DOHH2 (cell line): ENCODE results near the gene ACTA2.

ENCODE experiments used
- CTCF ChIP-seq: fragments of 200-600 bp; sonication (generic); IDR thresholded peaks from one replicate; pipeline ENCODE4 v1.5.1; 2014; ENCODE audit warnings: antibody characterized with exemption, mild to moderate bottlenecking, low read depth, low read length; ENCODE audit not compliant: poor library complexity, severe bottlenecking
- EZH2phosphoT487 ChIP-seq: fragments of 200-600 bp; sonication (generic); IDR thresholded peaks from 2 replicates; pipeline ENCODE4 v1.6.1; 2017; ENCODE audit warnings: borderline replicate concordance, mild to moderate bottlenecking, antibody characterized with exemption, low read length, moderate library complexity, mixed read lengths

DNA sequence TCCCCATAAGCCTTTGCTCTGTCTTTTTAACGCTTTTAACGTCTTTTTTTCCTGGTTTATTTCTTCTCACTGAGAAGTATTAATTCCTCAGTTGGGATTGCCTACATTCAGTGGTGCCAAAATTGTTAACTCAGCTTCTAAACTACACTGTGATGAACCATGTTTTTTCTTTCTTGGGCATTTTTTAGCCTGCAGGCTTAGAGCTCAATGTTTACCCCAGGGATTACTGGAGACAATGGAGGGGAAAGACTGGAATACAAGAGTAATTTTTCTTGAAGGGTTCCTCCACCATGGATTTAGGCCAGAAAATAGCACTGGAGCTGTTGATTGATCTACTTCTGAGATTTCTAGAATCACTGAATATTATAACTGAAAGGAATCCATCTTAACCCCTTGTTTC lies 52.7 kb downstream of the ACTA2 start:
- TF ChIP-seq CTCF = no peak
- TF ChIP-seq EZH2phosphoT487 = no peak
